Esophagus squamous epithelium (tissue), 5 donors: ENCODE measurements around the gene POLN. TPM values are rescaled to one million over a fixed set of nuclear protein-coding genes. Genes with fewer than 3 reads are reported as not detected.

ENCODE experiments used
- DNase-seq: peaks from one replicate; lab custom pipeline; 2025; lab: John Stamatoyannopoulos, UW
- H3K27ac ChIP-seq, 4 donors: fragments of 200-600 bp; sonication (generic); one replicate each; pipeline ENCODE4 v1.5.1; 2016 to 2019; ENCODE audit warnings: mild to moderate bottlenecking in 1 of 4
- H3K27me3 ChIP-seq, 4 donors: fragments of 200-600 bp; sonication (generic); 1 replicate in 3 of 4; 2 replicates in 1 of 4; pipeline versions ENCODE4 v1.5.1 to v1.6.0; 2017 to 2021; ENCODE audit warnings: antibody characterized with exemption in 1 of 4
- H3K36me3 ChIP-seq, 3 donors: fragments of 200-600 bp; sonication (generic); one replicate each; pipeline ENCODE4 v1.5.1; 2016 to 2019
- H3K4me1 ChIP-seq, 3 donors: fragments of 200-600 bp; sonication (generic); one replicate each; pipeline ENCODE4 v1.5.1; 2017 to 2019
- H3K4me3 ChIP-seq, 4 donors: fragments of 200-600 bp; sonication (generic); 1 replicate in 3 of 4; 2 replicates in 1 of 4; pipeline ENCODE4 v1.5.1; 2016 to 2019; ENCODE audit warnings: mild to moderate bottlenecking in 2 of 4, moderate library complexity in 1 of 4
- H3K9me3 ChIP-seq, 3 donors: fragments of 200-600 bp; sonication (generic); one replicate each; pipeline ENCODE4 v1.5.1; 2016 to 2019
- POLR2A ChIP-seq, 4 donors: fragments of 450-650 bp; IDR thresholded peaks; one replicate each; pipeline ENCODE4 v1.6.1; 2017; ENCODE audit warnings: antibody characterized with exemption in 4 of 4, mild to moderate bottlenecking in 4 of 4, moderate library complexity in 3 of 4
- WGBS, 2 donors: methylation state at CpG; one replicate each; pipeline ENCODE4 v1.1.5; 2018; 5-methylcytosine and 5-hydroxymethylcytosine counted together
- intact Hi-C: fragments of 100-400 bp; cut with DNase I; formaldehyde crosslinking; loops from one replicate; pipeline ENCODE4 v1.15.0; 2022
- total RNA-seq, 4 donors: library from RNA; depleted of rRNA; stranded (reverse); fragments of >200 nt; gene quantifications; one replicate each; pipeline ENCODE4 v1.1.0, GENCODE V29; 2016
- TF ChIP-seq, protein P1 (sequence below), 6 experiments: fragments of 450-650 bp in 4 of 6; fragments of 200-600 bp in 2 of 6; sonication (generic) in 2 of 6; IDR thresholded peaks; one replicate each; pipeline ENCODE4 v1.5.1; 2016 to 2019; ENCODE audit warnings: antibody characterized with exemption in 6 of 6, mild to moderate bottlenecking in 4 of 6, moderate library complexity in 4 of 6
- donor health status: DM: yes; HTN: yes; CAD: no.

Gene POLN
- total RNA-seq, 4 donors from 2014 or later = 0.19 to 1.5 (median 1.2) TPM

DNA sequence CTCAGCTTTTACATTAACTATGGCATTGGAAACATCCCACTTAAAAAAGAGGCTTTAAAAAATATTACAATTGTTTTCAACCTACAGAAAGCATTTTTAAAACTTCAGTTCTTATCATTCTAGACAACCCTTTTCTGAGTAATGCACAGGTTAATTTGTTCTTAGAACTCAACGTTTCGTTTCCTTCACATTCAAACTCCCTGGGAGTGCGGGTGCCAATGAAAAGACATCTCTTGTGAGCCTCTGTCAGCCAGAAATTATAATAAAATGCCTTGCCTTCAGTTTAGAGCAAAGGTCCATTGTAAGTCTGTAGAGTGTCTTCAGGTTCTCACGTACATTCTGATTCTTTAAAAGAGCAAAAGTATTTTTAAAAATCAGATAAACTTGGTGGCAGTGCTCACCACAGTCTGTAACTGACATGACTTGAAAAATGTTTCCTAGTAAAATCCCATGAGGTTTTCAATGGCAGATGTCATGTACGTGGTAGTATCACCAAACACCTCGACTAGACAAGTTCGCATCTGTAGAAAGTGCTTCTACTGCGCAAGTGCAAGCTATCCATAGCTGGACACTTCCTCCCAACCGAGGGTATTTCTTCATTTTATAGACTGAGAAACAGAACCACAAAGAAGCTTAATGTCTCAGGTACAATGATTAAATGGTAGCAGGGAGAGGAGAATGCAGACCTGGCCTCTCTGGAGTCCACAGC, 65.8 kb downstream of the POLN start:
- no peaks in the 10 kb centered on the region for H3K27me3 ChIP-seq
- H3K4me3 ChIP-seq = no peak overlapping the region
- TF ChIP-seq, protein P1, sequence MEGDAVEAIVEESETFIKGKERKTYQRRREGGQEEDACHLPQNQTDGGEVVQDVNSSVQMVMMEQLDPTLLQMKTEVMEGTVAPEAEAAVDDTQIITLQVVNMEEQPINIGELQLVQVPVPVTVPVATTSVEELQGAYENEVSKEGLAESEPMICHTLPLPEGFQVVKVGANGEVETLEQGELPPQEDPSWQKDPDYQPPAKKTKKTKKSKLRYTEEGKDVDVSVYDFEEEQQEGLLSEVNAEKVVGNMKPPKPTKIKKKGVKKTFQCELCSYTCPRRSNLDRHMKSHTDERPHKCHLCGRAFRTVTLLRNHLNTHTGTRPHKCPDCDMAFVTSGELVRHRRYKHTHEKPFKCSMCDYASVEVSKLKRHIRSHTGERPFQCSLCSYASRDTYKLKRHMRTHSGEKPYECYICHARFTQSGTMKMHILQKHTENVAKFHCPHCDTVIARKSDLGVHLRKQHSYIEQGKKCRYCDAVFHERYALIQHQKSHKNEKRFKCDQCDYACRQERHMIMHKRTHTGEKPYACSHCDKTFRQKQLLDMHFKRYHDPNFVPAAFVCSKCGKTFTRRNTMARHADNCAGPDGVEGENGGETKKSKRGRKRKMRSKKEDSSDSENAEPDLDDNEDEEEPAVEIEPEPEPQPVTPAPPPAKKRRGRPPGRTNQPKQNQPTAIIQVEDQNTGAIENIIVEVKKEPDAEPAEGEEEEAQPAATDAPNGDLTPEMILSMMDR (IDR thresholded peaks at IDR 0.05) = no peak
- TF ChIP-seq POLR2A (IDR thresholded peaks at IDR 0.05) = no peak
- H3K27ac ChIP-seq = no peak overlapping the region
- DNase-seq = no peak
- intact Hi-C loops = no loop called here
- no peaks in the 10 kb centered on the region for H3K36me3 ChIP-seq
- WGBS, 2 donors = 83 to 96% methylated on average over 9 of the region's 9 CpGs
- H3K9me3 ChIP-seq = no peaks in the 10 kb centered on the region
- no peaks in the 10 kb centered on the region for H3K4me1 ChIP-seq

DNA sequence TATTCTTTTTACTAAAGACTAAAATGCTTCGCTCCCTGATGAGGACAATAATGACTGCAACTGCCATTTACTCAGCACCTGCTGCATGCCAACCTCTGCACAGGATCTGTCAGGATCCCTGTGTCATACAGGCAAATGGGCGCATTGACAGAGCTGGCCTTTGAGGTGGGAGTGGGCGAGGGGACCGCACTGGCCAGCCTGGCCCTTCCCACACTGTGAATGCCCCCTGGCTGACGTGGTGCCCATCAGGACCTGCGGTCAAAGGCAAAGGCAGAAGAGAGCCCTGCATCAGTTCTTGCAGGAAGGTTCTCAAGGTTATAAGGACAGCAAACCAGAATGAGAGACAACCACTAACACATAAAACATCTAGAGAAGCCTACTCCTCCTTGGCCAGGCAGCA, 67.9 kb downstream of the POLN start:
- intact Hi-C loops = no loop called here
- H3K4me1 ChIP-seq = no peaks in the 10 kb centered on the region

DNA sequence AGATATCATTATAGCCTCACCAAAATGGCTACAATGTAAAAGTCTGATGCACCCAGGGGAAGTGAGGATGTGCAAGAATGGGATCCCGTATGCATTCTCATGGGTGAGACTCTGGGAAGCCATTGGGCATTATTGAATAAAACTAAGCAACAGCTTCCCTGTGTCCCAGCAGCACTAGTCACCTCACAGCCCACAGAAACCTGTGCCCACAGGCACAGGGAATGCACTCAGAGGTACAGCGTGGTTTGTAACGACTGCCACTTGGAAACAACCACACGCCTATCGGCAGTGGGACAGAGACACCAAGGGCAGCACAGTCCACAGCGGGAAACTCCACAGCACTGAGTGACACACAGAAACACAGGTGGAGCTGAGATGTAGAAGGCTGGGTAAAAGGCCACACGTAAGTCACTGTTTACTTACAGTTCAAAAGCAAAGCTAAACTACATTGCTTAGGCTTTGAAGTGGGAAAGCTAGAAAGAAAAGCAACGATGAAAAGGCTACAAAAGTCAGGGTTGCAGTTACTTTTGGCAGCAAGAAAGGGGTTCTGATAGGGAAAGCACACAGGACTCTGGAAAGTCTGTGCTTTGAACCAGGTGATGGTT, 69.2 kb downstream of the POLN start:
- Histone ChIP-seq H3K4me1 (no peaks in the 10 kb centered on the region), H3K9me3 (no peaks in the 10 kb centered on the region), H3K27me3 (no peaks in the 10 kb centered on the region), H3K36me3 (peaks cover 0 to 19% (median 0%) of the 10 kb centered on the region in 3 donors), H3K27ac (no peak overlapping the region), H3K4me3 (no peak overlapping the region)
- 74 to 84% methylated on average over 8 of the region's 8 CpGs for WGBS, 2 donors
- TF ChIP-seq, protein P1 (IDR thresholded peaks at IDR 0.05) = no peak
- no peak for TF ChIP-seq POLR2A (IDR thresholded peaks at IDR 0.05)
- intact Hi-C loops = no loop called here
- DNase-seq = no peak

More for the DNA sequence above, 67.9 kb downstream of the POLN start:
- peaks cover 0 to 15% (median 0%) of the 10 kb centered on the region in 3 donors for H3K36me3 ChIP-seq
- no peak for DNase-seq
- H3K27ac ChIP-seq = no peak overlapping the region
- H3K9me3 ChIP-seq = no peaks in the 10 kb centered on the region
- 94 to 100% methylated on average over 1 to 2 of the region's 6 CpGs for WGBS, 2 donors
- no peak for TF ChIP-seq POLR2A (IDR thresholded peaks at IDR 0.05)
- TF ChIP-seq, protein P1 (IDR thresholded peaks at IDR 0.05) = no peak
- no peak overlapping the region for H3K4me3 ChIP-seq
- no peaks in the 10 kb centered on the region for H3K27me3 ChIP-seq

DNA sequence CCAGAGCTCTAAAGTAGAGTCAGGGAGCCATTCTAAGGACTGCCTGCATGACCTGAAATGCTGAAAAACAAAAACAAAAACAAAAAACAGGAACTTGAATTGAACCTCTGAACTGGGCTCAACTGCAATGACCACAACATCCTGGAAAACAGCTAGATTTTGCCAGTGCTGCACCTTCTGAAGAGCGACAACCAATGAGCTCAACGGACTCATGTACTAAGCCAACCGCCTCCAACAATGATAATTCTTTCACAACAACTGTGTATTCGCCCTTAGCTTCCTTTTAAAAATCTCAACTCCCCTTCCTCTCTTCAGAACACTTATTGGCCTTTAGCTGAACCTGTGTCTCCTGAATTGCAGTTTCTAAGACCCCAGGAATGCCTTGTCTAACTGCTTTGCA, 69.8 kb downstream of the POLN start:
- intact Hi-C loops = no loop called here
- H3K36me3 ChIP-seq = peaks cover 0 to 19% (median 0%) of the 10 kb centered on the region in 3 donors
- H3K27ac ChIP-seq = no peak overlapping the region
- no peaks in the 10 kb centered on the region for H3K27me3 ChIP-seq
- TF ChIP-seq POLR2A (IDR thresholded peaks at IDR 0.05) = no peak
- TF ChIP-seq, protein P1 (IDR thresholded peaks at IDR 0.05) = no peak
- WGBS, 2 donors = 73% methylated on average over 4 of the region's 4 CpGs
- no peak overlapping the region for H3K4me3 ChIP-seq
- H3K4me1 ChIP-seq = no peaks in the 10 kb centered on the region
- no peak for DNase-seq
- H3K9me3 ChIP-seq = no peaks in the 10 kb centered on the region
